Lower leg skin (tissue), 3 donors: ENCODE results near the gene DPCD.

Source experiments
- POLR2A ChIP-seq, 2 donors: fragments of 450-650 bp; IDR thresholded peaks; one replicate each; pipeline ENCODE4 v1.6.1; 2016 to 2017; ENCODE audit warnings: antibody characterized with exemption in 2 of 2, mild to moderate bottlenecking in 1 of 2, moderate library complexity in 1 of 2
- TF ChIP-seq, protein P1 (sequence below), 3 donors: fragments of 450-650 bp; IDR thresholded peaks; one replicate each; pipeline ENCODE4 v1.5.1; 2016; ENCODE audit warnings: antibody characterized with exemption in 3 of 3, mild to moderate bottlenecking in 3 of 3, moderate library complexity in 2 of 3

DNA sequence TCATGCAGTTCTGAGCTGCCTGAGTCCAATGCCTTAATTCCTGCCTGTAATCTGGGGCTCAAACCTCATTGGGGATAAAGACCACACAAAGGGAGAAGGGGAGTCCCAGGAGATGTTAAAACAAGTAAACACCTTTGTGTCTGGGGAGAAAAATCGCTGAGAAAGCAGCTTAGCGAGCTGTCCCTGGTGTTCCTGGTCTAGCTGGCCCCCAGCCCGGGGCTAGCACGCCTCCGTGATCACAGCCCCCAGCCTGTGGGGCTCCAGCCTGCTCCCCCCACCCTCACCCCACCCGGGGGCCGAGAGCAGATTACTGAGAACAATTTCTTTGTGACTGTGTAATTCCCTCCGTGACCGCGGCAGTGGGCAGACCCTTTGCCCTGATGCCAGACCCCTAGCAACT lies 24.8 kb downstream of the DPCD start:
- TF ChIP-seq, protein P1, sequence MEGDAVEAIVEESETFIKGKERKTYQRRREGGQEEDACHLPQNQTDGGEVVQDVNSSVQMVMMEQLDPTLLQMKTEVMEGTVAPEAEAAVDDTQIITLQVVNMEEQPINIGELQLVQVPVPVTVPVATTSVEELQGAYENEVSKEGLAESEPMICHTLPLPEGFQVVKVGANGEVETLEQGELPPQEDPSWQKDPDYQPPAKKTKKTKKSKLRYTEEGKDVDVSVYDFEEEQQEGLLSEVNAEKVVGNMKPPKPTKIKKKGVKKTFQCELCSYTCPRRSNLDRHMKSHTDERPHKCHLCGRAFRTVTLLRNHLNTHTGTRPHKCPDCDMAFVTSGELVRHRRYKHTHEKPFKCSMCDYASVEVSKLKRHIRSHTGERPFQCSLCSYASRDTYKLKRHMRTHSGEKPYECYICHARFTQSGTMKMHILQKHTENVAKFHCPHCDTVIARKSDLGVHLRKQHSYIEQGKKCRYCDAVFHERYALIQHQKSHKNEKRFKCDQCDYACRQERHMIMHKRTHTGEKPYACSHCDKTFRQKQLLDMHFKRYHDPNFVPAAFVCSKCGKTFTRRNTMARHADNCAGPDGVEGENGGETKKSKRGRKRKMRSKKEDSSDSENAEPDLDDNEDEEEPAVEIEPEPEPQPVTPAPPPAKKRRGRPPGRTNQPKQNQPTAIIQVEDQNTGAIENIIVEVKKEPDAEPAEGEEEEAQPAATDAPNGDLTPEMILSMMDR (IDR thresholded peaks at IDR 0.05): no peak
- no peak for TF ChIP-seq POLR2A (IDR thresholded peaks at IDR 0.05)
